ENCODE results near the gene TALDO1.

Gene TALDO1

DNA sequence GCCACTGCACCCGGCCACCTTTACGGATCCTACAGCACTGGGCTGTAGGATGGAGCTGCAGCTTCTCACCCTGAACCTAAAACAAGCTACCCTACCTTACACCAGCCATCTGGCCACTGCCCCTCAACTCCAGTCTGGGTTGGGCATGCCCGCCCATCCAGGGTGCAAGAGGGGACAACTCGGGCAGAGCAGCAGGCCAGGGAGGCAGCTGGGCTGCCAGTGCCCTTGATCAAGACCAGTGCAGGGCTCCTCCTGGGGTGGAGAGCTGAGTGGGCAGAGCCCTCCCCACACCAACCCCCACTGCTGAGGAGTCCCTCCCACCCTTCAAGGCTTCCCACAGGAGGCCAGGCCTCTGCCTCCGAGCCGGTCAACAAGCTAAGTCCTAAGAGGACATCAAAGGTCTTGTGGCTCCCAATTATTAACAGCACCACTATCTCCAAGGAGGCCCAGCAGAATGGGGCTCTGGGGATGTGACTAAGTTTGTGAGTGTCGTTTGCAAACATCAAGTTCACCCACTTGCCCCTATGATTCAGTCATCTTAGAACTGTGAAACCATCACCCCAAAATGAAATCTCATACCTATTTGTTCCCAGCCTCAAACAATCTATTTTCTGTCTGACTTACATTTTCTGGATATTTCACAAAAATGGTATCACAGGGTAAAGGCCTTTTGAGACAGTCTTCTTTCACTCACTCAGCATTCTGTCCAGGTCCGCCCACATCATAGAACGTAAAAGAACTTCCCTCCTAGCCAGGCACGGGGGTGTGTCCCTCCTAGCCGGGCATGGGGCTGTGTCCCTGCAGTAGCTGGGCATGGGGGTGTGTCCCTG, 19.1 kb downstream of the TALDO1 start:
- H3K4me1 ChIP-seq (ENCODE audit: control insufficient read depth, low read depth, low read length), result peaks cover 7% of the 10 kb centered on the region
- H3K4me3 ChIP-seq (ENCODE audit: low read length), result no peak overlapping the region
- H3K36me3 ChIP-seq (ENCODE audit: control insufficient read depth, low read depth, low read length), result peaks cover 48% of the 10 kb centered on the region
- no peaks in the 10 kb centered on the region for H3K27me3 ChIP-seq (ENCODE audit: control insufficient read depth, insufficient read depth, low read length)
- no peak overlapping the region for H3K27ac ChIP-seq (ENCODE audit: low read length)
- no peaks in the 10 kb centered on the region for H3K9me3 ChIP-seq (ENCODE audit: control insufficient read depth, low read depth, low read length)
- H3K9ac ChIP-seq (ENCODE audit: low read length), result no peak overlapping the region

DNA sequence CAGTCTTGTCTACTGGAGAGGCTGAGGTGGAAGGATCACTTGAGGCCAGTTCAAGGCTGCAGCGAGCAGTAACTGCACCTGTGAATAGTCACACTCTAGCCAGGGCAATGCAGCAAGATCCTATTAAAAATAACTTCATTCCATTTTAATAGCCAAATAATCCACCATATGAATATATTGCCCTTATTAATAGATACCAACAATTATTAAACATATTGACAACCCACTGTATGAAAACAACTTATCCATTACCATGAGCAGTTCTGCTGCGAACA, 19.6 kb downstream of the TALDO1 start:
- Histone ChIP-seq H3K27me3 (ENCODE audit: control insufficient read depth, insufficient read depth, low read length) (no peaks in the 10 kb centered on the region), H3K27ac (ENCODE audit: low read length) (no peak overlapping the region)

DNA sequence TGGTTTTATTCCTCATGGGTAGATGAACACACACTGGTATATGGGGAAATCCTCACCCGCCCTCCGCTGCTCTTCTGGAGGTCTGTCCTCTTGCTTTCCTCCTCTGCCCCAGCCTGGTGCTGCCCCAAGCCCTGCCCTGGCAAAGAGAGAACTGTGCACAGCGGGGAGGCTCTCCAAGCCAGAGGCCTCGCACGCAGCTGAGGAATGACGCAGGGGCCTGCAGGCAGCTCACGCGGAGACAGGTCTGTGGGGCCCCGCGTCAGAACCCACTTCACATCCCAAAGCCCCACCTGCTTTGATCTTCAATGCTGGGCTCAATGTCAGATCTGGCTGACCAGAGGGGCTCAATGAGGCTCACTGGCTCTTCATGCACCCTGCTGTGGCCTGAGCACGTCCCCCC, 20.0 kb downstream of the TALDO1 start:
- peaks cover 6% of the 10 kb centered on the region for H3K4me1 ChIP-seq (ENCODE audit: control insufficient read depth, low read depth, low read length)
- no peaks in the 10 kb centered on the region for H3K9me3 ChIP-seq (ENCODE audit: control insufficient read depth, low read depth, low read length)
- no peak overlapping the region for H3K9ac ChIP-seq (ENCODE audit: low read length)
- H3K27ac ChIP-seq (ENCODE audit: low read length), result no peak overlapping the region
- peaks cover 41% of the 10 kb centered on the region for H3K36me3 ChIP-seq (ENCODE audit: control insufficient read depth, low read depth, low read length)
- no peaks in the 10 kb centered on the region for H3K27me3 ChIP-seq (ENCODE audit: control insufficient read depth, insufficient read depth, low read length)
- no peak overlapping the region for H3K4me3 ChIP-seq (ENCODE audit: low read length)

More for the DNA sequence above, 19.6 kb downstream of the TALDO1 start:
- no peak overlapping the region for H3K4me3 ChIP-seq (ENCODE audit: low read length)
- H3K4me1 ChIP-seq (ENCODE audit: control insufficient read depth, low read depth, low read length), result peaks cover 7% of the 10 kb centered on the region
- no peaks in the 10 kb centered on the region for H3K9me3 ChIP-seq (ENCODE audit: control insufficient read depth, low read depth, low read length)
- peaks cover 43% of the 10 kb centered on the region for H3K36me3 ChIP-seq (ENCODE audit: control insufficient read depth, low read depth, low read length)
- no peak overlapping the region for H3K9ac ChIP-seq (ENCODE audit: low read length)

DNA sequence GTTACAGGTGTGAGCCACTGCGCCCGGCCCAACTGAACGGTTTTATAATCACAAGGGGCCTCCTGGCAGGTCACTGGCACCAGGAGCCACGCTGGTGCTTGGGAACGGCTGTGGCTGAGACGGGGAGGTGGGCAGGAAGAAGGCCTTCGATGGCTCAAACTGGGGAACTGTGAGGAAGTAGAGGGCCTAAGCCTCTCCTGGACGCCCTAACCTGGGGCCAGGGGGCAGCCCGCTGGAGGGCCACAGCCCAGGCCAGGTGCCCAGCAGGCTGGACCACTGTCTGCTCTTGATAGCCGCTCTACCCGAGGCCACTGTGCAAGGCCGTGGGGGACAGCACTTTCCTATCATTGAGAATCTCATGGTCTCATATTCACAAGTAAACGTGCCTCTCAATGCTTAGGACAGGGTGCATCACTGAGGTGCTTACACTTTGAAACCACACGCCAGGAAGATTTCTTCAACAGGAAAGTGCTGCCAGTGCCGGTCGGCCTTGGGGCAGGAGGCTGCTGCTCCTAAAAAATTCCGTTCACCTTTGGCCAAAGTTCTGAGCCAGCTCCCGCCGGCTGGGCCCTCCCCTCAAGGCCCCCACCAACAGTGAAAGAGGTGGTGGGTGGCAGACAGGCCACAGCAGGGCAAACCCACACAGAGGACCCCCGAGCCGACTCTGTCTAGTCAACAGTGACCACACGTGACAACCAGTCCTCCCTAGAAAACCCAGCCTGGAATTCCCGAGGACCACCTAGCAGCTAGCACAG, 22.8 kb downstream of the TALDO1 start:
- Histone ChIP-seq H3K4me1 (ENCODE audit: control insufficient read depth, low read depth, low read length) (no peaks in the 10 kb centered on the region), H3K9ac (ENCODE audit: low read length) (no peak overlapping the region), H3K36me3 (ENCODE audit: control insufficient read depth, low read depth, low read length) (peaks cover 28% of the 10 kb centered on the region), H3K27me3 (ENCODE audit: control insufficient read depth, insufficient read depth, low read length) (no peaks in the 10 kb centered on the region), H3K27ac (ENCODE audit: low read length) (no peak overlapping the region), H3K4me3 (ENCODE audit: low read length) (no peak overlapping the region), H3K9me3 (ENCODE audit: control insufficient read depth, low read depth, low read length) (no peaks in the 10 kb centered on the region)

DNA sequence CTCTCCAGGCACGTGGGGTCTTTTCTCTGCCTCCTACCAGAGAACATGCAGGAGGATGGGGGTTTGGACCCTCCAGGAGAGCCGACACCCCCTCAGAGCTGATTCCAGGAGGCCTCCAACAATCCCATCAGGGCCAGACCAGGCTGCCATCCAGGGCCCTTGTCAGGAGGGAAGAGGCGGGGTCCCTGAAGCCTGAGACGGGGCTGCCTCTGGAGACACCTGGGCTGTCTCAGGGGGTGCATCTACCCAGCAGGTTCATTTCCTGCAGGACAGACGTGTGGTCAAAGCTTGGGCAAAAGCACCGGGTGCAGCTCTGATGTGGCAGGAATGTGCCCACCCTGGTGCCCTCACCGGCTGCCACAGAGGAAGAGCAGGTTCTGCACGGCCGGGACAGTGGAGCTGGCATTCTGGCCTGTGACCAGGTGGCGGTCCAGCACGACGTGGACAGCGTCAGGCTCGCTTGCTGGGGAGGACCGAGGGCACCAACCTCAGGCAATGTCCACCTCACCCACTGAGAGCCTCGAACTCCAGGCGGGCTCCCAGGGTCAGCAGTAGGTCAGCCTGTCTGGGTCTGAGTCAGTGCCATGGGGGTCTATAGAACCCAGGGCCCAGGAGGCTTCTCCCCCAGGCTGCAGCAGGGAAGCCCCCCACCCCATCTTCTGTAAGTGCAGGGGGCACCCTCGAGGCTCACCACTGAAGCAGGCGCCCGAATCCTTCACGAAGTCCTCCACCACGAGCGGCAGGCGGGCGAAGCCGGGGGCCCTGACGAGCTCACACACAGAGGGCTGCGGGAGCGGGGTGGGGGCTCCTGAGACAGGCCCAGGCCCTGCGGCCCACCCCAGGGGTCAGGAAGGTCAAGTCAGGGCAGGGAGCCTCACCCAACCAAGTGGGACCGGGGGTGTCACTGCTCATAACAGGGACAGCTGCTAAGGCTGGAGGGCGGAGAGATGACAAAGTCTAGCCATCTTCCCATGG, 23.7 kb downstream of the TALDO1 start:
- Histone ChIP-seq H3K4me3 (ENCODE audit: low read length) (no peak overlapping the region), H3K36me3 (ENCODE audit: control insufficient read depth, low read depth, low read length) (peaks cover 28% of the 10 kb centered on the region), H3K9me3 (ENCODE audit: control insufficient read depth, low read depth, low read length) (no peaks in the 10 kb centered on the region), H3K27ac (ENCODE audit: low read length) (no peak overlapping the region), H3K4me1 (ENCODE audit: control insufficient read depth, low read depth, low read length) (no peaks in the 10 kb centered on the region), H3K9ac (ENCODE audit: low read length) (no peak overlapping the region), H3K27me3 (ENCODE audit: control insufficient read depth, insufficient read depth, low read length) (no peaks in the 10 kb centered on the region)

DNA sequence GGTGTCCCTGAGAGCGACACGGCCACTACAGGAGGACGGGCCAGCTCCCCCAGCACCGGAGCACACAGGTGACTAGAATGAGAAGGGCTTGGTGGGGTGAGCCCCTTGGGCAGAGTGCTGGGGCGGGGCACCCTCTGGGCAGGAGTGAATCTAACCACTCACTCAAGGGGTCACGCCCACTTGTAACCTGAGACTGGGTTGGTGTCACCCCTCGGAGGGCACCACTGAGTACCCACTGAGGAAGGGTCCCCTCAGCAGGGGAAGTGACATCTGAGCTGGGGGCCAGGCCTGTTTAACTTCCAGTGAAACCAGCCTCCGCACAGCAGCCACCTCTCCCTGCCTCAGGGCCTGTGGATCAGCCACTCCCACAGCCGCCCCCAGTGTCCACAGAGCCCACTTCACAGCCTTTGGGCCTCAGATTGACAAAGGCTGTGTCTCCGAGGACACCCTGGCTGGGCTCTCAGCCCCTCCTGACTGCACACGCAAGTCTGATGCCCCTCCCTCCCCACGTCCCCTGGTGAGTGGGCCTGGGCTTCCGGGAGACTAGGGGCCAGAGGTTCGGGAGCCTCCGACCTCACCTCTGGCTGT, 24.4 kb downstream of the TALDO1 start:
- no peak overlapping the region for H3K27ac ChIP-seq (ENCODE audit: low read length)
- peaks cover 24% of the 10 kb centered on the region for H3K36me3 ChIP-seq (ENCODE audit: control insufficient read depth, low read depth, low read length)
- no peaks in the 10 kb centered on the region for H3K9me3 ChIP-seq (ENCODE audit: control insufficient read depth, low read depth, low read length)
- no peaks in the 10 kb centered on the region for H3K4me1 ChIP-seq (ENCODE audit: control insufficient read depth, low read depth, low read length)
- H3K9ac ChIP-seq (ENCODE audit: low read length), result no peak overlapping the region
- no peak overlapping the region for H3K4me3 ChIP-seq (ENCODE audit: low read length)
- no peaks in the 10 kb centered on the region for H3K27me3 ChIP-seq (ENCODE audit: control insufficient read depth, insufficient read depth, low read length)

DNA sequence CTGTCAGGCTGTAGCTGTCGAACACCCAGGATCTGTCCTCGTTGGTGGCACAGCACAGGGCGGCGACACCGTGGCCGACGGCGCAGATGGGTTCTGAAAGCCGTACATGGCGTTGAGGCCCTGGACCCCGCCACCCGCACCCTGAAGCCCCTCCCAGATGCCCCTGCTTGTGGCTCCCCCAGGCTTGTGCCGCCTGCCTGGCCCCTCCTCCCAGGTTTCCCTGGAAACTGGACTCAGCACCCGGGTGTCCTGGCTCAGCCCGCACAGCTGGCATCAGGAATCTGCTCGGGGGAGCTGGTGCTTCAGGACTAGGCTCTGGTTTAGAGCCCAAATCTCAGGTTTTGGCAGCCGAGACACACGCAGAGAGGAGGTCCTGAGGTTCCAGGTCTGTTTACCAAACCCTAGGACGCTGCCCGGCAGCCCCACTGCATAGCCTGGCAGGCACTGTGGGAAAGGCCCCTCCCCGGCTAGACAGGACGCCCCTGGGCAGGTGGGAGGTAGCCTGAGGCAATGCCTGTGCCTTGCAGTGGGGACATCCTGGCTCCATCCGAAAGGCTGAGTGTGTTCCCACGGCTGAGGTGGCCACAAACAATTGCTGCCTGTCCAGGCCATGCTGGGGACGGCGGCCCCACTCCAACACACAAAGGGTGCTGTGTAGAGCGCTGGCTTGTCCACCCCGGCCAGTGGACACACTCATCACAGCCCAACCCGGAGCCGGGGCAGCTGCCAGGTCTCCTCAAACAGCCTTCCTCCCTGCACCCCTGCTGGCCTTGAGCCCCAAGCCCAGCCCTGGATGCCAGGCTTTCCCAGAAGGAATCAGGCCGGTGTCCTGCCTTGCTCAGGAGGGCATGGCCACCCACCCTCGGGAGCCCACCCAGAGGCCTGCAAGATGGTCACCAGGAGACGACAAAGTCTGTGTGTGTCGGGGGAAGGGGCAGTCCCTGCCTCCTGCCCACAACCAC, 25.4 kb downstream of the TALDO1 start:
- Histone ChIP-seq H3K9ac (ENCODE audit: low read length) (no peak overlapping the region), H3K4me3 (ENCODE audit: low read length) (no peak overlapping the region), H3K27ac (ENCODE audit: low read length) (no peak overlapping the region), H3K36me3 (ENCODE audit: control insufficient read depth, low read depth, low read length) (peaks cover 19% of the 10 kb centered on the region), H3K27me3 (ENCODE audit: control insufficient read depth, insufficient read depth, low read length) (no peaks in the 10 kb centered on the region), H3K9me3 (ENCODE audit: control insufficient read depth, low read depth, low read length) (no peaks in the 10 kb centered on the region), H3K4me1 (ENCODE audit: control insufficient read depth, low read depth, low read length) (no peaks in the 10 kb centered on the region)

DNA sequence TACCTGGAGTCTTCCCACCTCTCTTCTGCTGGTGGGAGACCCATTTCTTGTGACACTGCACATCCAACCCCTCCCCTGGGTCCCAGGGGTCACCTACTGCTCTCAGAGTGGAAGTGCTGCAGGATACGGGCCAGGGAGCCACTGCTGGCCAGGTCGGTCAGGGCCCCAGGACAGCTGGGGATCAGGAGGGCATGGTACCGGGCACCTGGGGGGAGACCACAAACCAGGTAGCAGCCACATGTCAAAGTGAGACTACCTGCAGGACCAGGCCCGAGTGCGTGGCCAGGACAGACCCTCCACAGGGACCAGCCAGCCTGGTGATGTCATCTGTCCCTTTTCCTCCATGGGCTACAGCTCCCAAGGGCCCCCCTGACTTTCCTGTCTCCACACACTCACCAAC, 26.2 kb downstream of the TALDO1 start:
- no peaks in the 10 kb centered on the region for H3K4me1 ChIP-seq (ENCODE audit: control insufficient read depth, low read depth, low read length)
- no peaks in the 10 kb centered on the region for H3K9me3 ChIP-seq (ENCODE audit: control insufficient read depth, low read depth, low read length)
- no peaks in the 10 kb centered on the region for H3K27me3 ChIP-seq (ENCODE audit: control insufficient read depth, insufficient read depth, low read length)
- H3K9ac ChIP-seq (ENCODE audit: low read length), result no peak overlapping the region
- H3K4me3 ChIP-seq (ENCODE audit: low read length), result no peak overlapping the region
- peaks cover 19% of the 10 kb centered on the region for H3K36me3 ChIP-seq (ENCODE audit: control insufficient read depth, low read depth, low read length)
- no peak overlapping the region for H3K27ac ChIP-seq (ENCODE audit: low read length)

DNA sequence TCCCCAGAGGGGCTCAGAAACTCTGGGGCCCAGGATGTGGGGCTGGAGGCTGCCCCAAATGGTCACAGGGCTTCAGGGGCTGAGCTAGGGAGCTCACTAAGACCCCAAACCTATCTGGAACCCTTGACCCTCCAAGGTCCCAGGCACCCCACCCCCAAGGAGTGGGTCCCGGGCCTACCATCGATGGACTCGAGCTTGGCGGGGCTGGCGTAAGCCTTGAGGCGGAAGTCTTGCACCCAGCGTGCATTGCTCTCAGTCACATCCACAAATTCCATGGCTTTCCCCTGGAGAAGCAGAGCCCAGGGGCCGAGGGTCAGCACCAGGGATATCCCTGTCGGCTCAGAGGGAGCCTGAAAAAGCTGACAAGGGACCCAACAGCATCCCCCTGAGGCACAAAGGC, 26.6 kb downstream of the TALDO1 start:
- Histone ChIP-seq H3K27ac (ENCODE audit: low read length) (no peak overlapping the region), H3K9me3 (ENCODE audit: control insufficient read depth, low read depth, low read length) (no peaks in the 10 kb centered on the region), H3K36me3 (ENCODE audit: control insufficient read depth, low read depth, low read length) (peaks cover 19% of the 10 kb centered on the region), H3K27me3 (ENCODE audit: control insufficient read depth, insufficient read depth, low read length) (no peaks in the 10 kb centered on the region), H3K9ac (ENCODE audit: low read length) (no peak overlapping the region), H3K4me1 (ENCODE audit: control insufficient read depth, low read depth, low read length) (no peaks in the 10 kb centered on the region), H3K4me3 (ENCODE audit: low read length) (no peak overlapping the region)

DNA sequence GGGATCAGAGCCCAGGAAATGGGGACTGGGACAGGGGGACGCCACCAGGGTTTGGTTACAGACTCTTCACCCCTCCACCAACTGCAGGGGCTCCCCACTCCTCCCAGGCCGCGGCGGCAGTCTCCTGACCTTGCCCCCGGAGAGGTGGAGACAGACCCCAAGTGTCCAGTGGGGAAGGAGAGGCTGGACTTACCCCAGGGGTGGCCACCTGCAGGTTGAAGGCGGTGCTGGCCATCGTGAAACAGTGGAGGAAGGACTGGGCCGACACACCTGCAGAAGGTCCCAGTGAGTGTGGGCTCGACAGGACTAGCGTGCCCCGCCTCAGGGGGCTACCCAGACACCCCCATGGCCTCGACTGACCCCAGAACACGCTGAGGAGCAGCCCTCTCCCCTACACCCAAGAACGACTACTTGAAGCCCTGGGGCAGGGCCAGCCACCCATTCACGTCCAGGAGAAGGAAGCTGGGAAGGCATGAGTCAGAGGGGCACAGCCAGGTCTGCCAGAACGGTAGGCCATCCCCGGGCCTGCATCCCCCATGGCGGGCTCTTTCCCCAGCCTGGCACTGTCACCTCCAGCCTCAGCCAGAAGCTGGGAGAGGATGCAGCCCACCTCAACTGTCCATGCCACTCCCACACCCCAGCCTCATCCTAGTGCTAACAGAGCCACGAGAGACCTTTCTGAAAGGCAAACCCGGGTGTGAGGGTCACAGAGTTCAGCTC, 27.8 kb downstream of the TALDO1 start:
- Histone ChIP-seq H3K27me3 (ENCODE audit: control insufficient read depth, insufficient read depth, low read length) (no peaks in the 10 kb centered on the region), H3K4me3 (ENCODE audit: low read length) (no peak overlapping the region), H3K9me3 (ENCODE audit: control insufficient read depth, low read depth, low read length) (no peaks in the 10 kb centered on the region), H3K4me1 (ENCODE audit: control insufficient read depth, low read depth, low read length) (no peaks in the 10 kb centered on the region), H3K36me3 (ENCODE audit: control insufficient read depth, low read depth, low read length) (peaks cover 14% of the 10 kb centered on the region), H3K27ac (ENCODE audit: low read length) (no peak overlapping the region), H3K9ac (ENCODE audit: low read length) (no peak overlapping the region)

Data from iPS-18a (cell line).